GM13977 (cell line): ENCODE results near the gene COQ10B.

Experiments
- DNase-seq: peaks from one replicate; pipeline ENCODE4 v3.0.0; 2012; ENCODE audit warnings: low spot score
- in situ Hi-C: fragments of 300-500 bp; cut with MboI; formaldehyde crosslinking; loops from one replicate; pipeline ENCODE4 v1.12.0; 2022; ENCODE audit warnings: low sequenced_read_pairs, low pct_unique_long_range_greater_than_20kb, mixed read lengths, inconsistent platforms; ENCODE audit not compliant: unreplicated experiment
- TF ChIP-seq, protein P1 (sequence below): IDR thresholded peaks from 2 replicates; pipeline ENCODE4 v1.5.1; 2012; ENCODE audit warnings: mild to moderate bottlenecking, control low read depth; ENCODE audit not compliant: insufficient read depth; ENCODE audit errors: extremely low read depth, missing control alignments

COQ10B gene

DNA sequence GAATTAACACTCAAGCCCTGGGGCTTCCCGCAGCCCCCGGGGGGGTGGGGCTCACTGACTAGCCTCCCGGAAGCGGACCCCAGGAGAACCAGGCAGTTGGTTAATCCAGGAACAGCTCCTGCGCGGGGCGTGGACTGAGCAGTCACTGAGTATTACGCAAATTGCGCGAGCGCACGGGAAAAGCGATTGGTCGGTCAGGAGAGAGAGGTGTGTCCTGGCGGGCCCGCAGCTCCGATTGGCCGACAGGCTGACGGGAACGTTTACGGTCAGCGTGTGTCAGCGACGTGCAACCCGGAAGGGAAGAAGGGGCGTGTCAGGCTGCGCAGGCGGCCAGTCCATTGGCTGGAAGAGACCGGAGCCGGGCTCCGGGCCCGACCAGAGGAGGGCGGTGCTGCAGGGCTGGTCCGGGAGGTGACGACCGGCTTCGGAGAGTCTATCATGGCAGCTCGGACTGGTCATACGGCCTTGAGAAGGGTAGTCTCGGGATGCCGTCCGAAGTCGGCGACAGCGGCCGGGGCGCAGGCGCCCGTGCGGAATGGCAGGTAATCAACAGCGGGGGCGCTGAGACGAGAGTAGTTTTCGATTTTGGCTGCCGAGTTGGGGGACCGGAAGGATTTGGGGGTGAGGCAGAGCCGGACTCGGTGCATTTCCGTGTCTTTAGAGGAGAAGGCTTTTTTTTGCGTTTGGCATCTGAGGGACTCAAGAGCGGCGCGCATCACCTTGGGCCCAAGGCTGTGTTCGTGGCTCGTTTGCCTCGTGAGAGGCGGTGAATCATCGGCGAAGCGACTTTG is at the start of gene COQ10B:
Gene COQ10B (plus strand): TSS at position 430 of the 791 bp plus-strand sequence. CDS start 9 bp downstream, at position 439.
- in situ Hi-C loops: no loop called here
- DNase-seq: peak; percentile 96

DNA sequence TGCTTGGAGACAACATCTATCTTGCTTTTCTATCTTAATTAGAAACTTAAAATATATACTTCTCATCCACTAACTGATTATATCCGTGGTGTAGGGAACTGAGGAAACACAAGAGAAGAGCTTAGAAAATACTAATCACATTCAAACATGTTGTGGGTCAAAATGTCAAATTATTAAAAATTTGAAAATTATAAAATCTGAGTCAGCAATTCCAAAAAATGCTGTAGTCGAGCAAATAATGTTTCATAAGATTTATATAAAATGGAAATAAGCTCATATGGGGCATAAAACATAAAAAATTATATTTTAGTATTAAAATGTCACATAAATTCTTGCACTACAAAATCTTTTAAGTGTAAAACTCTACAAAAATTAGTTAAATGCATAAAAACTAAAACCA is 47.8 kb upstream of the COQ10B start:
- in situ Hi-C loops: no loop called here
- no peak for DNase-seq
- TF ChIP-seq, protein P1, sequence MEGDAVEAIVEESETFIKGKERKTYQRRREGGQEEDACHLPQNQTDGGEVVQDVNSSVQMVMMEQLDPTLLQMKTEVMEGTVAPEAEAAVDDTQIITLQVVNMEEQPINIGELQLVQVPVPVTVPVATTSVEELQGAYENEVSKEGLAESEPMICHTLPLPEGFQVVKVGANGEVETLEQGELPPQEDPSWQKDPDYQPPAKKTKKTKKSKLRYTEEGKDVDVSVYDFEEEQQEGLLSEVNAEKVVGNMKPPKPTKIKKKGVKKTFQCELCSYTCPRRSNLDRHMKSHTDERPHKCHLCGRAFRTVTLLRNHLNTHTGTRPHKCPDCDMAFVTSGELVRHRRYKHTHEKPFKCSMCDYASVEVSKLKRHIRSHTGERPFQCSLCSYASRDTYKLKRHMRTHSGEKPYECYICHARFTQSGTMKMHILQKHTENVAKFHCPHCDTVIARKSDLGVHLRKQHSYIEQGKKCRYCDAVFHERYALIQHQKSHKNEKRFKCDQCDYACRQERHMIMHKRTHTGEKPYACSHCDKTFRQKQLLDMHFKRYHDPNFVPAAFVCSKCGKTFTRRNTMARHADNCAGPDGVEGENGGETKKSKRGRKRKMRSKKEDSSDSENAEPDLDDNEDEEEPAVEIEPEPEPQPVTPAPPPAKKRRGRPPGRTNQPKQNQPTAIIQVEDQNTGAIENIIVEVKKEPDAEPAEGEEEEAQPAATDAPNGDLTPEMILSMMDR: no peak

More for the DNA sequence above, at the start of gene COQ10B:
- TF ChIP-seq, protein P1: peak; percentile 30

DNA sequence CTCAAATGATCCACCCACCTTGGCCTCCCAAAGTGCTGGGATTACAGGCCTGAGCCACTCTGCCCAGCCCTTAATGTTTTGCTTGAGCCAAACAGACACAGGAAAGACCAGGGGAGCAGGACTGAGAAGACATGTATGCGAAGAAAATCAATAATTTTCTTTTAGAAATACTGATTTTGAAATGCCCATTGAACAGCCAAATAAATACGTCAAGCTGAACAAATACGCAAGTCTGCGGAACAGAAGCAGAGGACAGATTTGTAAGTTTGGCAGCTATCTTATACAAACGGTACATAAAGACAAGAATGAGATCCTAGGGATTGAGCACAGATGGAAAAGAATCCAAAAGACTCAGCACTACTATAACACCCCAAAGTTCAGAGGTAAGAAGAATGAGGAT is 39.3 kb upstream of the COQ10B start:
- no peak for DNase-seq
- TF ChIP-seq, protein P1: no peak
- in situ Hi-C loops: no loop called here

DNA sequence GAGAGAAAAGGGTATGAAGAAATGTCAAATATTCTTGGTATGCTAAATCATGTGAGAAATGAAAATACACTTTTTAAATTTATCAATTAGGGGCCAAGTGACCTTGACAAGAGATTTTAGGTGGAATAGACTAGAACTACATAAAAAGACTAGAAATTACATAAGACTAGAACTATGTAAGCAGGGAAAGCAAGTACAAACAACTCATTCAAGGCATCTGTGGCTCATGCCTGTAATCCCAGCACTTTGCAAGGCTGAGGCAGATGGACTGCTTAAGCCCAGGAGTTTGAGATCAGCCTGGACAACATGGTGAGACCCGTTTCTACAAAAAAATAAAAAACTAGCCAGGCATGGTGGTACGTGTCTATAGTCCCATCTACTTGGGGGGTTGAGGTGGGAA is 38.8 kb upstream of the COQ10B start:
- TF ChIP-seq, protein P1: no peak
- no peak for DNase-seq
- in situ Hi-C loops: no loop called here

DNA sequence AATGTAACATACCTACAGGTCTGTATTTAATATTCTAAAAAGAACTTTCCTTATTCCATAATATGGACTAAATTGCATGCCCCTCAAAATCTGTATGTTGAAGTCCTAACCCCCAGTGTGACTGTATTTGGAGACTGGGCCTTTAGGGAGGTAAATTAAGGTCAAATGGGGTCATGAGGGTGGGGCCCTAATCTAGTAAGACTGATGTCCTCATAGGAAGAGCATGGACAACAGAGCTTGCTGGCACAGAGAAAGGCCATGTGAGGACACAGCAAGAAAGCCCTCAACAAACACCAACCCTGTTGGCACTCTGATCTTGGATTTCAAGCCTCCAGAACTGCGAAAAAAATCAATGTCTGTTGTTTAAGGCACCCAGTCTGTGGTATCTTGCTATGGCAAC is 37.1 kb upstream of the COQ10B start:
- TF ChIP-seq, protein P1: no peak
- no peak for DNase-seq
- in situ Hi-C loops: no loop called here

DNA sequence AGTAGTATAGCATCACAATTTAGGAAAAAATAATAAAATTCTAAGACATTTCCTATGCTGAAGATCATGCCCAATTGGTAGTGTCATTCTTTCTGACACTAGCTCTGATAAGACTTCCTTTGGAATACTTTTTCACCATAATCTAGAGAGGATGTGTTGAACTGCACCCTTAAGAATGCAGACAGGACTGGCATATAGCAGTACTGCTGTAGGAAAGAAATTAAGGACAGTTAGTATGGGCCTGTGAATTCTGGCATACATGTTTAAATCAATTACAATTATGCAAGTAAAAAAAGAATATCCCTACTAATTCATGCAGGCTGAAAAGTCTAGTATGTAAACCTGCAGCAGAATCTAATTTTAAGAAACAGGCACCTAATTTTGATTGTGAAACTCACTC is 33.9 kb upstream of the COQ10B start:
- DNase-seq: no peak
- TF ChIP-seq, protein P1: no peak
- in situ Hi-C loops: no loop called here

DNA sequence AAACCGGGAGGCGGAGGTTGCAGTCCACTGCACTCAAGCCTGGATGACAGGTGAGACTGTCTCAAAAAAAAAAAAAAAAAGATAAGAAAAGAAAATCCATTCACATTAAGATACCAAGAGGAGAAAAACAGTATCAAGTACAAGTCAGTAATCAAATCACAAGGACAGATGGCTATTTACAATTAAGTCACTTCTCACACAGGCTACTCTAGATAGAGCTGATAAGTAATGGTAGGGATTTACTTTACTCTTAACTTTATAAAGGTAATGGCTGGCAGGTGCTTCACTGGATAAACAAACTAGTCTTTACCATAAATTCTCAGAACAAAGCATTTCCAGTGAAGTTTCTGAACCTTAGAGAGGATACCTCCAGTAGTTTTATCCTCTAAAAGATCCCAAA is 30.0 kb upstream of the COQ10B start:
- DNase-seq: no peak
- in situ Hi-C loops: no loop called here
- TF ChIP-seq, protein P1: no peak
